ENCODE results near the gene SLFN5.
"Not testable (repeated sequence)": the region's sequence is repeated elsewhere in the genome, so short reads cannot be mapped to it uniquely, and the experiment has no call there.

SLFN5 gene

DNA sequence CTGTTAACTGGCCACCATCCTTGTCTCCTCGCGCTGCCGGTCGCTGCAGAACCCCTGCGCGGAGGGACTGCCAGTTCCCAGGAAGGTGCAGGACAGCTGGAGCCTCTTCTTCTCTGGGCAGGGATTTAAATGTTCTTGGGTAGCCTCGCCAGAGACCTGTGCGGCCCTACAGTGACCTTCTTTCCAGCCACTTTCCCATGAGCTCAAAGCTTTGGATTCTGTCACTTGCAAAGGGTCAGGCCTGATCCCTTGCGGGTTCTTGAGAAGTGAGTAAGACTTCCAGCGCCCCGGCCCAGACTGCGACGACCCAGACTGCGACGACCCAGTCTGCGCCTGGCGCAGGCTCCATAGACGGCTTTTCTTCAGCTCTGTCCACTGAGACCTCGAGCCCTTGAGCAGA is 1.4 kb upstream of the SLFN5 start:
- in situ Hi-C loops (cut with MboI; ENCODE audit: low sequenced_read_pairs) = no loop called here

DNA sequence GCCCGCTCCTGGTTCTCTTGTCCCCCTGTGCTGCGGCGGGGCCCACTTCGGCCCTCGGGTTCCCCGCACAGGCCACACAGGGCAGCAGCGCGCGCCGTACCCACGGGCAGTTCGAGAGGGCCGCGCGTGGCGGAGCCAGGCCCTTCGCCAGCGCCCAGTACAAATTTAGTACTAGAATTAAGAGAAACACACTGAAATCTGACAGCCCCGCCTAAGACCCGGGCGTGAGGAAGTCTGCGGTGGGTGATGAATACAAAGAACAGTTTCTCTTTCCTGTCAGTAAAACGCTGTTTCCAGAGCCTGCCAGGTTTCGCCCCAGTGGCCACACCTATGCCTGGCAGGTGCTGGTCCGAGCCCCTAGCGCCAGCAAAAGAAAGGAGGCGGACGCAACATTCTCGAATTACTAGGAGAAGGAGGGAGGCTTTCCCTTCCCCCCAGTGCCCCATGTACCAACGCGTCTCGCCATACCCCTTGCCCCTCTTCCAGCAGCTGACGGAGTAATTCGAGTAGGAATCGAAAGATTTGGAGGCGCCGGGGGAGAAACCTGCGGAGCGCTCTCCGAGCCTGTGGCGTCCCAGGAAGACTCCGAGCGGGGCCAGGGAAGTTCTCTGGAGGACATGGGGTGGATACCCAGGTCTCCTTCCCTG is 591 bp upstream of the SLFN5 start:
- in situ Hi-C loops (cut with MboI; ENCODE audit: low sequenced_read_pairs) = no loop called here

DNA sequence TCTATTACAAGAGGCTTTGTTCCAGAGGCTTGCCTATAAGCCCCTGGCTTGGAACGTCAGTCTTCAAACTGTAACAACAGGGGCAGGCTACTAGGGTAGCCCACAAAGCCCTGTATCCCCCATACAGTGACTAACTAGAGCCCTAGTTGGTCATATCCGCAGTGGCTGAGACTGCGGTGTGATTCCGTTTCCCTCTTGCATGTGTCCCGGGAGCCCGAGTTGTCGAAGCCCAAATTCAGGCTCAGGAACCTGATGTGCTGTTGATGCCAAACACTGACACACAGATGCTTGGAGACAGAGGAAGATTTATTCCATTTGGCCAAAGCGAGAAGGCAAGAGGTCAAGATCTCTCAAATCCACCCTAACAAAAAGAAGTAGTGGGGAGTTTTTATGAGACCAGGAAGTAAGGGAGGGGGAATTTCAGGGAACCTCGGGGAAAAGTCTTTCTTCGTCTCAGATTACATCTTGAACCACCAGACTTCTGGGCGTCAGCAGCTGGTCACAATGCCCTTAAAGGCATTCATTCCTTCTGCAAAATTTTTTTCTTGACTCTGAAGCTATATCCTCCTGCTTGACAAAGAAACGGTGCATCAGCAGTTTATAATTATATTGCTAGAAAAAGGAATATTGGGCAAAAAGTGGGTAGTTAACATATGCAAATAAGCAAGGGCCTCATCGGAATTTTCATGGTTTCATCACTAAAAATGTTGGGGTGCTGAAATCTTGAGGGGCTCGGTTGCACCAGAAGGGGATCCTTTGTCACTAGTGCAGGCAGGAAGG is 879 bp downstream of the SLFN5 start:
- in situ Hi-C loops (cut with MboI; ENCODE audit: low sequenced_read_pairs) = no loop called here

DNA sequence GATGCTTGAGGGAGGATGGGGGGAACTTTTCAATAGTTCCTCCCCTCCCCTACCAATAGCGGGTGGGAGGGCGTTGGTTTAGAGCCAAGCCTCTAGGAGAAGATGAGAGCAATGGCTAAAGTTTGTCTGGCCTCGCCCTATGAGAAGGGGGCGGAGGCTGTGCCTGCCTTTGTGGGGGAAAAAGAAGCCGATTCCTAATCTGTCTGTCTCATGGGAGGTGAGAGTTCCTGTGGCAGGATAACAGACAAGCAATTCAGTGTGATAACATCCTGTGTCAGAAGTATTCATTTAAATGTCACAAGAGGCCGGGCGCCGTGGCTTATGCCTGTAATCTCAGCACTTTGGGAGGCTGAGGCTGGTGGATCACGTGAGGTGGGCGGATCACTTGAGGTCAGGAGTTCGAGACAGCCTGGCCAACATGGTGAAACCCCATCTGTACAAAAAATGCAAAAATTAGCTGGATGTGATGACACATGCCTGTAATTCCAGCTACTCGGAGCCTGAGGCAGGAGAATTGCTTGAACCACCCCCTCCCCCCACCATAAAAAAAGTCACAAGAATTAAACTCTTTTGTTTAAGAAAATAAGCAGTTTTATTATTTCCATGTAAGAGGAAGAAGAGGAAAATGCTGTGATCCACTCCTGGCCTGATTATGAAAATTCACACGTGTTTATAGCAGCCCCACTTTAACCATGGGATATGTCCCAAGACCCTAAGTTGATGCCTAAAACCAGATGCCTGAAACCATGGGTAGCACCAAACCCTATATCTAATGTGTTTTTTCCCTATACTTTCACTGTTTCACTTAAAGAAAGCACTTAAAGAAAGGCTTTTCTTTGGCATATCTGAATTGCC is 1.7 kb downstream of the SLFN5 start:
- in situ Hi-C loops (cut with MboI; ENCODE audit: low sequenced_read_pairs) = no loop called here

DNA sequence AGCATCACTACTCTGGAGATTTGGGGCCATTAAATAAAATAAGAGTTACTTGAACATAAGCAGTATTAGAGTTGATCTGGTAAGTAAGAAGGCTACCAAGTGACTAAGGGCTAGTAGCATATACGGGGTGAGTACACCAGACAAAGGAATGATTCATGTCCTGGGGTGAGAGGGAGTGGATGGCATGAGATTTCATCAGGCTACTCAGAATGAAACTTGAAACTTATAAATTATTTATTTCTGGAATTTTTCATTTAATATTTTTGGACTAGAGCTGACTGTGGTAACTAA is 2.3 kb downstream of the SLFN5 start:
- in situ Hi-C loops (cut with MboI; ENCODE audit: low sequenced_read_pairs) = no loop called here

DNA sequence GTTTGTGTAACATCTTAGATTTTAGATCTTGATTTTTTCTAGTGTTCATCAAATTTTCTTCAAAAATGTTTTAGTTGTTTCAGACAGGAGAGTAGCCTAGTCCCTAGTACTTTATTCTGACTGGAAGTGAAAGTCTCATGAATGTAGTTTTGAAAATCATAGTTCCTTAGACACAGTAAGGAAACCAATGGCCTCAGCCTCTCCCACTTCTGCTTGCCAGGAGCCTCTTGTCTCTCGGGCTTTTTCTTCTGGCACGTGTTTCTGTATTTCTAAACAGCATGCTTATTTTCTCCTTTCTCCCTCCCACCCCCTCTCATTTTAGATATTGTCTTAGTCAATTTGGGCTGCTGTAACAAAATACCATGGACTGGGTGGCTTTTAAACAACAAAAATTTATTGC is 9.8 kb downstream of the SLFN5 start:
- in situ Hi-C loops (cut with MboI; ENCODE audit: low sequenced_read_pairs) = no loop called here

DNA sequence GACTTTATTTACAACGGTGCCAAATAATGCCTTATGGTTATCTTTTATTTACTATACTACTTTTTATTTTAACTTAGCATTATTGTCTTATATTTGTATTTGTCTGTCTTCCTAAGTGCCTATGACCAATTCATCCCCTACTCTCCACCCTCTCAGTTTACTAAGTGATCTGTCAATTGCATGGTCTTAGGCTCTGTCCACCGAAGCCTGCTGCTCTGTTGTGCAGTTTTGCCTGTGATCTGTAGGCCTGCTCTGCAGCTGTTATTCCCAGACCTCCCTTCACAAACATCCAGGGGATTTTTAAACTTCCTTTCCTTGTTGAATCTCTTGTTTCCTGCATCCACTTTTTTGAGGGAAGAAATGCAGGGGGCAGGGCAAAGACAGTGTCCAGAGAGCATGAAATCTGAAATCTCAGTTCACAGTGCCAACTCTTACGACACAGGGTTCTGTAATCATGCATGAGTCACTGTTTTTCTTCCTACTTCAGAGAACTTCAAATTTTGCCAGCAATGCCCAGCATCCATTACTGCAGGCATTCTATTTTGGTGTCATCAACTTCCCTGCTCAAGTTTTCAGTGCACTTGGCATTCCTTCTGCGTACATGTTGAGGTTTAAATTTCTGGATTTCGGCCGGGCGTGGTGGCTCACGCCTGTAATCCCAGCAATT is 11.4 kb downstream of the SLFN5 start:
- in situ Hi-C loops (cut with MboI; ENCODE audit: low sequenced_read_pairs) = no loop called here

DNA sequence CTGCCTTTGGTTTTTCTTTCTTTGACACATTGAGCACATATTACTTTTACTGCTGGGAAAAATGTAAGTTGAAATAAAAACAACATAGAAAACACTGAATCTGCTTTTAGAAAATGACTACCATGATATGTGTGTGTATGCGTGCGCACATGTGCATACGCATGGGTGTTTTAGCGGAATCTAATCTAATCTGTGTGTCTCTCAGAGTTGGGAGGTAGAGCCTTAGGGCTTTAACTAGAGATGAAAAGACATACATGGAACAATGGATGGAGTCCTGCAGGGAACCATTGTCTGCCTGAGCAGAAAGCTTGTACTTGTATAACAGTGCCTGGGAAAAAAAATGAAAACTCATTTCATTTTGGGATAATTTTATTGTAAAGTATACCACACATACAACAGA is 12.4 kb downstream of the SLFN5 start:
- in situ Hi-C loops (cut with MboI; ENCODE audit: low sequenced_read_pairs) = no loop called here

DNA sequence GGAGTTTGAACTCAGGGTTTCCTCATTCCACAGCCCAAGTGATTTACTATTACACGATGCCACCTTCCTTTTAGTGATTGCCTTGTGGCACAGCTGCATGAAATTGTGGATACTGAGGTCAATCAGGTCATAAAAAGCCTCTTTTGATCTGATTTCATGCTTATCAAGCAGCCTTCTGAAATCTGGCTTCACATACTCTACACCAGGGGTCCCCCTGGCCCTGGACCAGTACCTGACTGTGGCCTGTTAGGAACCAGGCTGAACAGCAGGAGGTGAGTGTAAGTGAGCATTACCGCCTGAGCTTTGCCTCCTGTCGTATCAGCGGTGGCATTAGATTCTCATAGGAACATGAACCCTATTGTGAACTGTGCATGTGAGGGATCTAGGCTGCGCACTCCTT is 13.8 kb downstream of the SLFN5 start:
- in situ Hi-C loops (cut with MboI; ENCODE audit: low sequenced_read_pairs) = no loop called here

DNA sequence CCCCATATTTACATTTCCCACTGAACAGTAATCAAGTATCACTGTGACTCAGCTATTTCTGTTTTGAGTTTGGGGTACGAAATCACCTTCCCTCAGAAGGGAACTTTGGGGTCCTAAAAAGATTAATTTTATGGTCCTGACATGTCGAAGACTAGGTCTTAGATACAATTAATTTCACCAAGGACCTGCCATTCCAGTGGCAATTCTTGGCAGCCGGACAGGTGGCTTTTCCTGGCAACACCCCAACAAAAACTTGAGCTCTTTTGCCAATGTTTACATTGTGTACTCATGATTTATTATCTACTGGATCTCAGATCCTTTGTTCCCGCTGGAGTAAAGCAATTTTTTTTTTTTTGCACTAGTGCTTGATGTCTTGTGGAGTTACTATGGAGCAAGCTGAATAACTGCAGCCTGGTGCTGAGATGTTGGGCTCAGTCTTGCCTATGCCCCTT is 14.4 kb downstream of the SLFN5 start:
- in situ Hi-C loops (cut with MboI; ENCODE audit: low sequenced_read_pairs) = no loop called here

DNA sequence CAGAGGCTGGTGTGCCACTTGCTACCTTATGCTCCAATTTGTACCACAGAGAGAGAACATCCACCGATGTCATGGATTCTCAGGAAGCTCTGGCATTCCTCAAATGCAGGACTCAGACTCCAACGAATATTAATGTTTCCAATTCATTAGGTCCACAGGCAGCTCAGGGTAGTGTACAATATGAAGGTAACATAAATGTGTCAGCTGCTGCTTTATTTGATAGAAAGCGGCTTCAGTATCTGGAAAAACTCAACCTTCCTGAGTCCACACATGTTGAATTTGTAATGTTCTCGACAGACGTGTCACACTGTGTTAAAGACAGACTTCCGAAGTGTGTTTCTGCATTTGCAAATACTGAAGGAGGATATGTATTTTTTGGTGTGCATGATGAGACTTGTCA is 16.1 kb downstream of the SLFN5 start:
- in situ Hi-C loops (cut with MboI; ENCODE audit: low sequenced_read_pairs) = no loop called here

DNA sequence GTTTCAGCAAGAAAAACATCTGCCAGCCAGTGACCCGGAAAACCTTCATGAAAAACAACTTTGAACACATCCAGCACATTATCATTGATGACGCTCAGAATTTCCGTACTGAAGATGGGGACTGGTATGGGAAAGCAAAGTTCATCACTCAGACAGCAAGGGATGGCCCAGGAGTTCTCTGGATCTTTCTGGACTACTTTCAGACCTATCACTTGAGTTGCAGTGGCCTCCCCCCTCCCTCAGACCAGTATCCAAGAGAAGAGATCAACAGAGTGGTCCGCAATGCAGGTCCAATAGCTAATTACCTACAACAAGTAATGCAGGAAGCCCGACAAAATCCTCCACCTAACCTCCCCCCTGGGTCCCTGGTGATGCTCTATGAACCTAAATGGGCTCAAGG is 22.2 kb downstream of the SLFN5 start:
- in situ Hi-C loops (cut with MboI; ENCODE audit: low sequenced_read_pairs) = no loop called here

DNA sequence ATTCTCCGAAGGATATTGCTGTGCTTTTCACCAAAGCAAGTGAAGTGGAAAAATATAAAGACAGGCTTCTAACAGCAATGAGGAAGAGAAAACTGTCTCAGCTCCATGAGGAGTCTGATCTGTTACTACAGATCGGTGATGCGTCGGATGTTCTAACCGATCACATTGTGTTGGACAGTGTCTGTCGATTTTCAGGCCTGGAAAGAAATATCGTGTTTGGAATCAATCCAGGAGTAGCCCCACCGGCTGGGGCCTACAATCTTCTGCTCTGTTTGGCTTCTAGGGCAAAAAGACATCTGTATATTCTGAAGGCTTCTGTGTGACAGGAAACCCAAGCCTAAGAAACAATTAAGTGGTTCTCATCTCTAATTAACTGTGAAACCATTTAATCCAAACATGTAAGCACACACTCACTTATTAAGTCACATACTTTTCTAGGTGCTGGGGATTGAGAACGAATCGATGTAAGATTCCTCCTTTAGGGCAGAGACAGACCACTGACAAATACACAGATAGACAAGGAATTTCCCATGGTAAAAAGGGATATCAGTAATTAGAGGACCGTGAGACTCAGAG is 22.8 kb downstream of the SLFN5 start:
- in situ Hi-C loops (cut with MboI; ENCODE audit: low sequenced_read_pairs) = no loop called here

DNA sequence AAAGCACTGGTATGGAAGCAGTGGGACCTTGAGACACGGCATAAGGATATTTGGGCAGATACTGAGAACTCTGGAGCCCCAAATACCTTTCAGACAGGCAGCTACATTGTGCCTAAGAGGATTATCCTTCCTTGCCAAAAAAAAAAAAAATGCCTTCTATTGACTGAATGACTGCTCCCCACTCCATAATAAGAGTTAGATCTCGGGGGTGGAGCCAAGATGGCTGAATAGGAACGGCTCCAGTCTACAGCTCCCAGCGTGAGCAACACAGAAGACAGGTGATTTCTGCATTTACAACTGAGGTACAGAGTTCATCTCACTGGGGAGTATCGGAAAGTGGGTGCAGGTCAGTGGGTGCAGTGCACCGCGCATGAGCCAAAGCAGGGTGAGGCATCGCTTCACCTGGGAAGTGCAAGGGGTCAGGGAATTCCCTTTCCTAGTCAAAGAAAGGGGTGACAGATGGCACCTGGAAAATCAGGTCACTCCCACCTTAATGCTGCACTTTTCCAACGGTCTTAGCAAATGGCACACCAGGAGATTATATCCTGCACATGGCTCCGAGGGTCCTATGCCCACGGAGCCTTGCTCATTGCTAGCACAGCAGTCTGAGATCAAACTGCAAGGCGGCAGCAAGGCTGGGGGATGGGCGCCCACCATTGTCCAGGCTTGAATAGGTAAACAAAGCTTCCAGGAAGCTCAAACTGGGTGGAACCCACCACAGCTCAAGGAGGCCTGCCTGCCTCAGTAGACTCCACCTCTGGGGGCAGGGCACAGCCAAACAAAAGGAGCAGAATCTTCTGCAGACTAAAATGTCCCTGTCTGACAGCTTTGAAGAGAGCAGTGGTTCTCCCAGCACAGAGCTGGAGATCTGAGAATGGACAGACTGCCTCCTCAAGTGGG is 31.5 kb downstream of the SLFN5 start:
- in situ Hi-C loops (cut with MboI; ENCODE audit: low sequenced_read_pairs) = not testable (repeated sequence)

DNA sequence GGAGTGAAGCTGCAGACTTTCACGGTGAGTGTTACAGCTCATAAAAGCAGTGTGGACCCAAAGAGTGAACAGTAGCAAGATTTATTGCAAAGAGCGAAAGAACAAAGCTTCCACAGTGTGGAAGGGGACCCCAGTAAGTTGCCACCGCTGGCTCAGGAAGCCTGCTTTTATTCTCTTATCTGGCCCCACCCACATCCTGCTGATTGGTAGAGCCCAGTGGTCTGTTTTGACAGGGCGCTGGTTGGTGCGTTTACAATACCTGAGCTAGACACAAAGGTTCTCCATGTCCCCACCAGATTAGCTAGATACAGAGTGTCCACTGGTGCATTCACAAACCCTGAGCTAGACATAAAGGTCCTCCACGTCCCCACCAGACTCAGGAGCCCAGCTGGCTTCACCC is 35.6 kb downstream of the SLFN5 start:
- in situ Hi-C loops (cut with MboI; ENCODE audit: low sequenced_read_pairs) = not testable (repeated sequence)

DNA sequence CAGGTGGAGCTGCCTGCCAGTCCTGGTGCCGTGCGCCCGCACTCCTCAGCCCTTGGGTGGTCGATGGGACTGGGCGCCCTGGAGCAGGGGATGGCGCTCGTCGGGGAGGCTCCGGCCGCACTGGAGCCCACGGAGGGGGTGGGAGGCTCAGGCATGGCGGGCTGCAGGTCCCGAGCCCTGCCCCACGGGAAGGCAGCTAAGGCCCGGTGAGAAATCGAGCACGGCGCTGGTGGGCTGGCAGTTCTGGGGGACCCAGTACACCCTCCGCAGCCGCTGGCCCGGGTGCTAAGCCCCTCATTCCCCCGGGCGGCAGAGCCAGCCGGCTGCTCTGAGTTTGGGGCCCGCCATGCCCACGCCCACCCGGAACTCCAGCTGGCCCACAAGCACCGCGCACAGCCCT is 36.0 kb downstream of the SLFN5 start:
- in situ Hi-C loops (cut with MboI; ENCODE audit: low sequenced_read_pairs) = not testable (repeated sequence)

DNA sequence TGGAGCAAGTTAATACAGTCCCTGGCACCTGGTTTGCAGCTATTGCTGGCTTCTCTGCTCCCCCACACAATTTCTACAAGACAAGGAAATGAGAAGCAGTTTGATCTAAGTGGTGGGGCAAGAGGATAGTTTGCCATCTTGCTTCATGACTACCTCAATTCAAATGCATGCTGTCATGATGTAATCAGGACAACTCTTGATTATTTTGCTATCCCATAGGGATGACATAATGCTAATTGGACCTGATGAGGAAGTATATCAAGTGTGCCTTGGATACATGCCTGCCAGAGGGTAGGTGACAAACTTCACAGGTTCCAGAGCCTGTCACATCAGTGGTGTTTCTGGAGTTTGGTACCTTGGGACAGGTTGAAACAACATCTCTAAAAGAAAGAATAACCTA is 40.9 kb downstream of the SLFN5 start:
- in situ Hi-C loops (cut with MboI; ENCODE audit: low sequenced_read_pairs) = no loop called here

DNA sequence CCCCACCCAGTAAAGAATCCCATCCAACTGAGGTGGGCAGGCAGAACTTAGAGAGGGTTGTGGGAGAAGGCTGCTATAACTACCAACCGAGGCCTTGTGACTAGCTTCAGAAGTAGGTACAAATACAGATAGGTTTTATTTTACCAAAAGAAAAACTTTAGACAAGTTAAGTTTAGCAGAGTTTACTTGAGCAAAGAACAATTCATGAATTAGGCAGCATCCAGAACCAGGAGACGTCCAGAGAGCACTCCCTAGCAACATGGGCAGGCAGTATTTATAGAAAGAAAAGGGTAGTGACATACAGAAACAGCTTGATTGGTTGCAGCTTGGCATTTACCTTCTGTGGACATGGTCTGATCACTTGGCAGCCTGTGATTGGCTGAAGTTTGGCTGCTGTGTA is 42.1 kb downstream of the SLFN5 start:
- in situ Hi-C loops (cut with MboI; ENCODE audit: low sequenced_read_pairs) = no loop called here

DNA sequence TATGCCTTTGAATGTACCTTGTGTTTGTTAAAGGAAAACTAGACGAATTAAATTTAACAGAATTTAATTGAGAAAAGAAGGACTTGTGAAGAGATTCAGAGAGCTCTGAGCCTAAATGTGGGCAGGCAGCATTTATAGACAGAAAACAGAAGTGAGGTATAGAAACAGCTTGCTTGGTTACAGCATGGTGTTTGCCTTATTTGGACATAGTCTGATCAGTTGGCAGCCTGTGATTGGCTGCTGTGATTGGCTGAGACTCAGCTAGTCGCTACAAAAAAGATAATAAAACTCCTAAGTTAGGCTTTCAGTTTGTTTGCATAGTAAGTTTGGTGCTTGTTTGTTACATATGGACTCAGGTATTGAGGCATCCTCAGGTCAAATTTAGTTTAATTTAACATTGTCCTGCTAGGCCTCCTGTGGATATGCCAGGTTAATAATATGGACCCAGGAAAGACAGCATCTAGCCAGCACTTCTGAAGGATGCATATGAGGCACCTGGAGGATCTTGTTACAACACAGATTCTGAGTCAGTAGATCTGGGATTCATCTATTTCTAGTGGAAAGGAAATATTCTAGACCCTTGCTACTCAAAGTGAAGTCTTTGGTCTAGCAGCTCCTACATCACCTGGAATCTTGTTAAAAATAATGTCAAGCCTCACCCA is 43.4 kb downstream of the SLFN5 start:
- in situ Hi-C loops (cut with MboI; ENCODE audit: low sequenced_read_pairs) = no loop called here
